HG02981 (cell line): ENCODE results near the gene SLC6A13.
"Not testable (repeated sequence)": the region's sequence is repeated elsewhere in the genome, so short reads cannot be mapped to it uniquely, and the experiment has no call there.

Experiments used
- ATAC-seq: cut with Tn5 transposase; IDR thresholded peaks from one replicate; pipeline ENCODE4 v1.9.1; 2021; ENCODE audit warnings: mild to moderate bottlenecking, moderate library complexity; ENCODE audit not compliant: unreplicated experiment

SLC6A13 gene

GRCh38 chr12:202081-202731 lies 60.4 kb downstream of the SLC6A13 start:
- ATAC-seq: no peak

- no peak for ATAC-seq
Observed at GRCh38 chr12:201361-201760, 61.3 kb downstream of the SLC6A13 start.

GRCh38 chr12:198705-199104 lies 63.9 kb downstream of the SLC6A13 start:
- ATAC-seq: no peak

- ATAC-seq: no peak
Observed at GRCh38 chr12:197911-198695, 64.5 kb downstream of the SLC6A13 start.

- ATAC-seq: no peak
Observed at GRCh38 chr12:197347-197746, 65.3 kb downstream of the SLC6A13 start.

GRCh38 chr12:196436-196835 lies 66.2 kb downstream of the SLC6A13 start:
- ATAC-seq: no peak

- ATAC-seq: no peak
Observed at GRCh38 chr12:195951-196350, 66.7 kb downstream of the SLC6A13 start.

- no peak for ATAC-seq
Observed at GRCh38 chr12:195156-195555, 67.5 kb downstream of the SLC6A13 start.

GRCh38 chr12:194276-194675 lies 68.4 kb downstream of the SLC6A13 start:
- no peak for ATAC-seq

- ATAC-seq: no peak
Observed at GRCh38 chr12:193261-193660, 69.4 kb downstream of the SLC6A13 start.

GRCh38 chr12:191541-191940 lies 71.1 kb downstream of the SLC6A13 start:
- no peak for ATAC-seq

GRCh38 chr12:190881-191280 lies 71.8 kb downstream of the SLC6A13 start:
- ATAC-seq: no peak

GRCh38 chr12:189622-189962 lies 73.0 kb downstream of the SLC6A13 start:
- no peak for ATAC-seq

GRCh38 chr12:188910-189621 lies 73.6 kb downstream of the SLC6A13 start:
- ATAC-seq: no peak

- not testable (repeated sequence) for ATAC-seq
Observed at GRCh38 chr12:187986-188909, 74.4 kb downstream of the SLC6A13 start.

- ATAC-seq: no peak
Observed at GRCh38 chr12:186006-186625, 76.5 kb downstream of the SLC6A13 start.

- no peak for ATAC-seq
Observed at GRCh38 chr12:185576-185955, 77.1 kb downstream of the SLC6A13 start.

GRCh38 chr12:184811-185575 lies 77.6 kb downstream of the SLC6A13 start:
- ATAC-seq: no peak

- ATAC-seq: no peak
Observed at GRCh38 chr12:182381-182892, 80.2 kb downstream of the SLC6A13 start.

GRCh38 chr12:181921-182320 lies 80.7 kb downstream of the SLC6A13 start:
- no peak for ATAC-seq
